Colonic mucosa (tissue), 4 donors: ENCODE results near the gene CACNB4. TPM values are rescaled to one million over a fixed set of nuclear protein-coding genes. Genes with fewer than 3 reads are reported as not detected.
"Not testable (repeated sequence)": the region's sequence is repeated elsewhere in the genome, so short reads cannot be mapped to it uniquely, and the experiment has no call there.

Experiments used
- DNase-seq: peaks from one replicate; pipeline ENCODE4 v3.0.0-alpha.2; 2020
- H3K27ac ChIP-seq: fragments of 200-600 bp; one replicate; pipeline ENCODE4 v1.8.0; 2021
- H3K27me3 ChIP-seq: fragments of 200-600 bp; one replicate; pipeline ENCODE4 v1.8.0; 2021
- H3K36me3 ChIP-seq: fragments of 200-600 bp; one replicate; pipeline ENCODE4 v1.8.0; 2021
- H3K4me1 ChIP-seq: fragments of 200-600 bp; one replicate; pipeline ENCODE4 v1.8.0; 2021; ENCODE audit warnings: mild to moderate bottlenecking
- H3K4me3 ChIP-seq: fragments of 200-600 bp; one replicate; pipeline ENCODE4 v1.8.0; 2021
- H3K9ac ChIP-seq, 2 donors: one replicate each; pipeline ENCODE4 v1.7.0; 2013; ENCODE audit warnings: control low read depth in 2 of 2, low read depth in 2 of 2, low read length in 2 of 2
- H3K9me3 ChIP-seq: fragments of 200-600 bp; one replicate; pipeline ENCODE4 v1.8.0; 2021
- CTCF ChIP-seq: fragments of 200-600 bp; IDR thresholded peaks from one replicate; pipeline ENCODE4 v1.8.0; 2022; ENCODE audit warnings: antibody characterized with exemption, mild to moderate bottlenecking
- intact Hi-C: fragments of 100-400 bp; cut with DNase I; formaldehyde crosslinking; loops from one replicate; pipeline ENCODE4 v1.14.1; 2022
- total RNA-seq, 2 donors: library from RNA; stranded (reverse); fragmentation: NEBNext Ultra II Directional in 1 of 2; extraction: Animal tissue kit (Norgen Biotek cat#: 25700) in 1 of 2; gene quantifications; one replicate each; pipeline ENCODE4 v1.2.1, GENCODE V29; 2021
- donor health status: healthy.
- donor health status: DM: no; HTN: no; CAD: no.
- donor health status: DM: no; HTN: no; CAD: no.

CACNB4 gene
- total RNA-seq, 2 donors from 2014 or later = 0.44 to 1.0 TPM

GRCh38 chr2:151878655-151879563, 219.9 kb downstream of the CACNB4 start:
- no peak overlapping the region for H3K9ac ChIP-seq
- no peak for DNase-seq
- TF ChIP-seq CTCF = no peak
- no peaks in the 10 kb centered on the region for H3K36me3 ChIP-seq
- intact Hi-C loops = no loop called here
- H3K9me3 ChIP-seq = no peaks in the 10 kb centered on the region
- no peaks in the 10 kb centered on the region for H3K4me1 ChIP-seq
- H3K27ac ChIP-seq = no peak overlapping the region
- H3K4me3 ChIP-seq = no peak overlapping the region
- no peaks in the 10 kb centered on the region for H3K27me3 ChIP-seq

GRCh38 chr2:151878204-151878603, 220.6 kb downstream of the CACNB4 start:
- H3K36me3 ChIP-seq = no peaks in the 10 kb centered on the region
- TF ChIP-seq CTCF = no peak
- no peak for DNase-seq
- no peak overlapping the region for H3K9ac ChIP-seq
- H3K27ac ChIP-seq = no peak overlapping the region
- no peaks in the 10 kb centered on the region for H3K27me3 ChIP-seq
- intact Hi-C loops = no loop called here
- H3K4me1 ChIP-seq = no peaks in the 10 kb centered on the region
- no peaks in the 10 kb centered on the region for H3K9me3 ChIP-seq
- no peak overlapping the region for H3K4me3 ChIP-seq

- DNase-seq, H3K9ac ChIP-seq, intact Hi-C loops: not testable (repeated sequence)
These were observed 223.2 kb downstream of the CACNB4 start for GRCh38 chr2:151875631-151876030.

GRCh38 chr2:151872463-151872862, 226.4 kb downstream of the CACNB4 start:
- Histone ChIP-seq H3K4me1 (no peaks in the 10 kb centered on the region), H3K27me3 (no peaks in the 10 kb centered on the region), H3K36me3 (no peaks in the 10 kb centered on the region), H3K9me3 (no peaks in the 10 kb centered on the region), H3K9ac (no peak overlapping the region), H3K4me3 (no peak overlapping the region), H3K27ac (no peak overlapping the region)
- intact Hi-C loops = no loop called here
- no peak for TF ChIP-seq CTCF
- no peak for DNase-seq

More at GRCh38 chr2:151875631-151876030, 223.2 kb downstream of the CACNB4 start:
- not testable (repeated sequence) for H3K27ac ChIP-seq, H3K4me1 ChIP-seq, H3K4me3 ChIP-seq, H3K27me3 ChIP-seq, H3K9me3 ChIP-seq, H3K36me3 ChIP-seq

- Histone ChIP-seq H3K4me3 (no peak overlapping the region), H3K27ac (no peak overlapping the region), H3K4me1 (no peaks in the 10 kb centered on the region), H3K27me3 (no peaks in the 10 kb centered on the region), H3K9ac (no peak overlapping the region), H3K9me3 (no peaks in the 10 kb centered on the region), H3K36me3 (no peaks in the 10 kb centered on the region)
- no peak for TF ChIP-seq CTCF
- DNase-seq = no peak
- intact Hi-C loops = no loop called here
These were observed 229.6 kb downstream of the CACNB4 start for GRCh38 chr2:151869291-151869690.

- DNase-seq = no peak
- intact Hi-C loops = no loop called here
- no peaks in the 10 kb centered on the region for H3K4me1 ChIP-seq
- H3K4me3 ChIP-seq = no peak overlapping the region
- no peak for TF ChIP-seq CTCF
- H3K36me3 ChIP-seq = no peaks in the 10 kb centered on the region
- H3K27ac ChIP-seq = no peak overlapping the region
- H3K9me3 ChIP-seq = no peaks in the 10 kb centered on the region
- H3K27me3 ChIP-seq = no peaks in the 10 kb centered on the region
- H3K9ac ChIP-seq = no peak overlapping the region
These were observed 236.1 kb downstream of the CACNB4 start for GRCh38 chr2:151862700-151863099.
